Neural cell (in vitro differentiated cells): ENCODE results near the gene SLC25A21.

ENCODE experiments used
- CTCF ChIP-seq: fragments of 450-650 bp; IDR thresholded peaks from 2 replicates; pipeline ENCODE4 v1.5.1; 2014; ENCODE audit warnings: antibody characterized with exemption, mild to moderate bottlenecking, moderate library complexity; ENCODE audit not compliant: poor library complexity, severe bottlenecking
- EP300 ChIP-seq: fragments of 450-650 bp; conservative IDR thresholded peaks from 2 replicates; pipeline ENCODE4 v1.6.1; 2014; ENCODE audit warnings: antibody characterized with exemption, mild to moderate bottlenecking, moderate library complexity; ENCODE audit not compliant: poor library complexity, severe bottlenecking
- EZH2 ChIP-seq: fragments of 200-600, 300-800 bp; shearing (Covaris generic), sonication (generic); IDR thresholded peaks from 2 replicates; pipeline ENCODE4 v1.6.1; 2014; ENCODE audit warnings: antibody characterized with exemption, low read length, borderline replicate concordance, mild to moderate bottlenecking; ENCODE audit not compliant: insufficient read depth, poor library complexity, severe bottlenecking
- MXI1 ChIP-seq: fragments of 450-650 bp; conservative IDR thresholded peaks from 2 replicates; pipeline ENCODE4 v1.6.1; 2014; ENCODE audit warnings: antibody characterized with exemption, mild to moderate bottlenecking; ENCODE audit not compliant: poor library complexity, severe bottlenecking
- POLR2AphosphoS5 ChIP-seq: IDR thresholded peaks from 2 replicates; pipeline ENCODE4 v1.6.1; 2012
- RAD21 ChIP-seq: fragments of 450-650 bp; conservative IDR thresholded peaks from 2 replicates; pipeline ENCODE4 v1.6.1; 2014; ENCODE audit warnings: antibody characterized with exemption, mild to moderate bottlenecking, moderate library complexity
- REST ChIP-seq: IDR thresholded peaks from 2 replicates; pipeline ENCODE4 v1.6.1; 2012; ENCODE audit warnings: borderline replicate concordance
- SMC3 ChIP-seq: fragments of 450-650 bp; conservative IDR thresholded peaks from 2 replicates; pipeline ENCODE4 v1.6.1; 2014; ENCODE audit warnings: antibody characterized with exemption, mild to moderate bottlenecking, moderate library complexity; ENCODE audit not compliant: poor library complexity
- TAF1 ChIP-seq: IDR thresholded peaks from 2 replicates; pipeline ENCODE4 v1.6.1; 2012; ENCODE audit warnings: low read depth

GRCh38 chr14:36935976-36936678, 236.3 kb downstream of the SLC25A21 start:
- TF ChIP-seq CTCF: no peak
- no peak for TF ChIP-seq RAD21
- TF ChIP-seq EP300: no peak
- TF ChIP-seq EZH2: no peak
- TF ChIP-seq REST: no peak
- no peak for TF ChIP-seq POLR2AphosphoS5
- TF ChIP-seq SMC3: no peak
- no peak for TF ChIP-seq TAF1
- no peak for TF ChIP-seq MXI1
